ENCODE data around the gene CDKAL1.

GRCh38 chr6:21133901-21134300 lies 599.6 kb downstream of the CDKAL1 start:
- TF ChIP-seq, protein P1, sequence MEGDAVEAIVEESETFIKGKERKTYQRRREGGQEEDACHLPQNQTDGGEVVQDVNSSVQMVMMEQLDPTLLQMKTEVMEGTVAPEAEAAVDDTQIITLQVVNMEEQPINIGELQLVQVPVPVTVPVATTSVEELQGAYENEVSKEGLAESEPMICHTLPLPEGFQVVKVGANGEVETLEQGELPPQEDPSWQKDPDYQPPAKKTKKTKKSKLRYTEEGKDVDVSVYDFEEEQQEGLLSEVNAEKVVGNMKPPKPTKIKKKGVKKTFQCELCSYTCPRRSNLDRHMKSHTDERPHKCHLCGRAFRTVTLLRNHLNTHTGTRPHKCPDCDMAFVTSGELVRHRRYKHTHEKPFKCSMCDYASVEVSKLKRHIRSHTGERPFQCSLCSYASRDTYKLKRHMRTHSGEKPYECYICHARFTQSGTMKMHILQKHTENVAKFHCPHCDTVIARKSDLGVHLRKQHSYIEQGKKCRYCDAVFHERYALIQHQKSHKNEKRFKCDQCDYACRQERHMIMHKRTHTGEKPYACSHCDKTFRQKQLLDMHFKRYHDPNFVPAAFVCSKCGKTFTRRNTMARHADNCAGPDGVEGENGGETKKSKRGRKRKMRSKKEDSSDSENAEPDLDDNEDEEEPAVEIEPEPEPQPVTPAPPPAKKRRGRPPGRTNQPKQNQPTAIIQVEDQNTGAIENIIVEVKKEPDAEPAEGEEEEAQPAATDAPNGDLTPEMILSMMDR (IDR thresholded peaks at IDR 0.05; ENCODE audit: low read depth, low read length) = no peak
- TF ChIP-seq EZH2phosphoT487 (IDR thresholded peaks at IDR 0.05; ENCODE audit: low read depth) = no peak
